ENCODE results near the gene SOD1. TPM values are rescaled to one million over a fixed set of nuclear protein-coding genes. Genes with fewer than 3 reads are reported as not detected.

The SOD1 gene
- total RNA-seq, result 304 and 451 TPM in 2 replicates

GRCh38 chr21:31659536-31660258, at the start of gene SOD1:
TSS of gene SOD1 (plus strand) at chr21:31659693. CDS start at chr21:31659770, 77 bp downstream.

Other genes starting within 250 kb of the SOD1 start
- 2.5 and 2.7 TPM in 2 replicates for gene SCAF4, start 72.4 kb downstream of the SOD1 start, total RNA-seq
- gene HUNK, start 213.3 kb downstream of the SOD1 start, total RNA-seq, result not detected in 2 replicates

Measured in regular cardiac myocyte (primary cell).